Smooth muscle cell (in vitro differentiated cells): ENCODE data around the gene CCDC197. TPM values are rescaled to one million over a fixed set of nuclear protein-coding genes. Genes with fewer than 3 reads are reported as not detected.

Source experiments
- DNase-seq: peaks from one replicate; lab custom pipeline; 2025; ENCODE audit not compliant: unreplicated experiment; lab: John Stamatoyannopoulos, UW
- H2AFZ ChIP-seq: fragments of 200-600 bp; sonication (generic); 2 replicates; pipeline ENCODE4 v1.6.0; 2016; ENCODE audit warnings: antibody characterized with exemption, low read depth, mild to moderate bottlenecking
- H3F3A ChIP-seq: fragments of 200-600 bp; sonication (generic); 2 replicates; pipeline ENCODE4 v1.6.0; 2017; ENCODE audit warnings: antibody characterized with exemption, low read depth
- H3K27ac ChIP-seq: fragments of 200-600 bp; sonication (generic); 2 replicates; pipeline ENCODE4 v1.5.1; 2016; ENCODE audit warnings: low read depth, mild to moderate bottlenecking
- H3K27me3 ChIP-seq: fragments of 200-600 bp; sonication (generic); 2 replicates; pipeline ENCODE4 v1.6.1; 2016; ENCODE audit warnings: low read depth, mild to moderate bottlenecking
- H3K36me3 ChIP-seq: fragments of 200-600 bp; sonication (generic); 2 replicates; pipeline ENCODE4 v1.5.1; 2016; ENCODE audit warnings: low read depth
- H3K4me1 ChIP-seq: fragments of 200-600 bp; sonication (generic); 2 replicates; pipeline ENCODE4 v1.5.1; 2016; ENCODE audit warnings: low read depth
- H3K4me2 ChIP-seq: fragments of 200-600 bp; sonication (generic); 2 replicates; pipeline ENCODE4 v1.6.0; 2016; ENCODE audit warnings: mild to moderate bottlenecking
- H3K4me3 ChIP-seq: fragments of 200-600 bp; sonication (generic); 2 replicates; pipeline ENCODE4 v1.5.1; 2016; ENCODE audit warnings: mild to moderate bottlenecking
- H3K79me2 ChIP-seq: fragments of 200-600 bp; sonication (generic); 2 replicates; pipeline ENCODE4 v1.6.0; 2016; ENCODE audit warnings: low read depth, mild to moderate bottlenecking
- H3K9ac ChIP-seq: fragments of 200-600 bp; sonication (generic); 2 replicates; pipeline ENCODE4 v1.6.0; 2016; ENCODE audit warnings: low read depth
- H3K9me3 ChIP-seq: fragments of 200-600 bp; sonication (generic); replicated peaks from 2 replicates; pipeline ENCODE4 v1.5.1; 2016; ENCODE audit warnings: low read depth
- H4K20me1 ChIP-seq: fragments of 200-600 bp; sonication (generic); 2 replicates; pipeline ENCODE4 v1.6.0; 2016; ENCODE audit warnings: low read depth
- WGBS: methylation state at CpG from one replicate; pipeline ENCODE4 v1.1.7; 2016; ENCODE audit warnings: low lambda C conversion rate; 5-methylcytosine and 5-hydroxymethylcytosine counted together
- polyA plus RNA-seq: library from polyadenylated mRNA; unstranded; fragments of >200 nt; fragmentation: Nextera tagmentation; extraction: Ambion mirVana; gene quantifications from 2 replicates; pipeline ENCODE4 v1.2.1, GENCODE V29; 2016
- total RNA-seq: library from RNA; depleted of rRNA; stranded (reverse); fragments of >200 nt; gene quantifications from 2 replicates; pipeline ENCODE4 v1.2.3, GENCODE V29; 2014
- TF ChIP-seq, protein P1 (sequence below): fragments of 200-600 bp; sonication (generic); IDR thresholded peaks from 2 replicates; pipeline ENCODE4 v1.5.1; 2017; ENCODE audit warnings: borderline replicate concordance, mild to moderate bottlenecking, antibody characterized with exemption; ENCODE audit not compliant: insufficient read depth, poor library complexity, severe bottlenecking

Gene CCDC197
- total and polyA plus RNA-seq, 2 experiments from 2014 or later = not detected

DNA sequence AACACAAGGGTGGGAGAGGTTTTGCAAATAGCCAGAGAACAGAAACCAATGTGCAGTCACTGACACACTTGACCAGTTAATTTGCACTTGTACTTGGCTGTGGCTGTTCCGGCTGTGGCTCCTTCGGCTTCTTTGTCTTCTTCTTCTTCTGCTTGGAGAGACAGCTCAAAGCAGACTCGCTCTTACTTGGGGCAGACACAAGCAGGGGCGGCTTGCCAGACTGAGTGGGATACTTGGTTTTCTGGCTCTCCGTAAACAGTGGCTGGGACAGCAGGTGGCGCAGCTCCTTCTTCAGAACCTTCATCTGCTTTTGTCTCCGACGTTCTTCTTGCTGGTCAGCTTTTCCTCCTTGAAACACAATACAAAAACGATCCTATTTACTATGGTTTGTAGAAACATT is 54.0 kb downstream of the CCDC197 start:
- H3K4me1 ChIP-seq = no peaks in the 10 kb centered on the region
- H3K9ac ChIP-seq = no peak overlapping the region
- 82% methylated on average over 9 of the region's 9 CpGs for WGBS
- H3K9me3 ChIP-seq = no peaks in the 10 kb centered on the region
- no peaks in the 10 kb centered on the region for H3K79me2 ChIP-seq
- H3K36me3 ChIP-seq = peaks cover 8% of the 10 kb centered on the region
- no peak overlapping the region for H3K27ac ChIP-seq
- H3K4me2 ChIP-seq = no peak overlapping the region
- no peak for DNase-seq
- no peak overlapping the region for H2AFZ ChIP-seq
- H3K4me3 ChIP-seq = no peak overlapping the region
- no peaks in the 10 kb centered on the region for H3K27me3 ChIP-seq
- H4K20me1 ChIP-seq = peaks cover 3% of the 10 kb centered on the region
- TF ChIP-seq, protein P1, sequence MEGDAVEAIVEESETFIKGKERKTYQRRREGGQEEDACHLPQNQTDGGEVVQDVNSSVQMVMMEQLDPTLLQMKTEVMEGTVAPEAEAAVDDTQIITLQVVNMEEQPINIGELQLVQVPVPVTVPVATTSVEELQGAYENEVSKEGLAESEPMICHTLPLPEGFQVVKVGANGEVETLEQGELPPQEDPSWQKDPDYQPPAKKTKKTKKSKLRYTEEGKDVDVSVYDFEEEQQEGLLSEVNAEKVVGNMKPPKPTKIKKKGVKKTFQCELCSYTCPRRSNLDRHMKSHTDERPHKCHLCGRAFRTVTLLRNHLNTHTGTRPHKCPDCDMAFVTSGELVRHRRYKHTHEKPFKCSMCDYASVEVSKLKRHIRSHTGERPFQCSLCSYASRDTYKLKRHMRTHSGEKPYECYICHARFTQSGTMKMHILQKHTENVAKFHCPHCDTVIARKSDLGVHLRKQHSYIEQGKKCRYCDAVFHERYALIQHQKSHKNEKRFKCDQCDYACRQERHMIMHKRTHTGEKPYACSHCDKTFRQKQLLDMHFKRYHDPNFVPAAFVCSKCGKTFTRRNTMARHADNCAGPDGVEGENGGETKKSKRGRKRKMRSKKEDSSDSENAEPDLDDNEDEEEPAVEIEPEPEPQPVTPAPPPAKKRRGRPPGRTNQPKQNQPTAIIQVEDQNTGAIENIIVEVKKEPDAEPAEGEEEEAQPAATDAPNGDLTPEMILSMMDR = peak; percentile 27
- H3F3A ChIP-seq = no peaks in the 10 kb centered on the region

DNA sequence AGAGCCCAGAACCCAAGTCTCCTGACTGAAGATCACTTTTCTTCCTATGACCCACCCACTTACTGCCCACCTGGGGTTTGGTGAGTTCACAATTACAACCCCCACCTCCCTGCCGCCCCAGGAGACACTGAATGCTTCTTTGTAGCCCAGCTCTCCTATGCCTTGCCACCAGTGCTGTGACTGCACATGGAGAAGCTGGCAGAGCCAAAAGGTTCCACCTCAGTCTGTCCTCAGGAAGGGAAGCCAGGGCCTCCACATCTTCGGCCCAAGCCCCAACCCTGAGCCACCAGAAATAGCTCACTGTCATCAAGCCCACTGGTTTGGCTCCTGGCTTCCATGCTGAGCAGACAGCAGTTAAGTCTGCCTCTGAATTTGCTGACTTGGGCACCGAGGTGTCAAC is 54.7 kb downstream of the CCDC197 start:
- TF ChIP-seq, protein P1 = no peak
- H3K4me1 ChIP-seq = no peaks in the 10 kb centered on the region
- no peak overlapping the region for H3K4me2 ChIP-seq
- H3F3A ChIP-seq = no peaks in the 10 kb centered on the region
- peaks cover 10% of the 10 kb centered on the region for H3K36me3 ChIP-seq
- no peak overlapping the region for H3K4me3 ChIP-seq
- 90% methylated on average over 3 of the region's 3 CpGs for WGBS
- no peak overlapping the region for H3K9ac ChIP-seq
- H3K9me3 ChIP-seq = no peaks in the 10 kb centered on the region
- H3K27me3 ChIP-seq = no peaks in the 10 kb centered on the region
- no peak for DNase-seq
- no peak overlapping the region for H2AFZ ChIP-seq
- H3K27ac ChIP-seq = no peak overlapping the region
- H3K79me2 ChIP-seq = no peaks in the 10 kb centered on the region
- peaks cover 3% of the 10 kb centered on the region for H4K20me1 ChIP-seq

DNA sequence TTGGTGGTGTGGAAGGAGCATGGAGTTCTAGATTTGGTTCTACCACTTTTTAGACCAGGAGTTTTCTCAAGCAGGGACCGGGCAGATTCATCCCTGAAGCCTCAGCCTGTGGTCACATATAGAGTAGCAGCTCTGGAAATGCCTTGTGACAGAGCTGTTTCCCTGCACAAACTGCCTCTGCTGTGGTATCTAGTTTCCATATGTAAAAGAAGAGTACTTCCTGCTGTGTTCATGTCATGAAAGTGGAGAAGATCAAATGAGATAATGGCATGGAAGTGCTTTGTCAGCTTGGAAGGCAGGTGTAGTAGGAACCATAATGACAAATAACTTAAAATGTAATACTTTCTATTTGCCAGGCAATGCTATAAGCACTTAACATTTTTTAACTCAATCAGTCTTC is 55.1 kb downstream of the CCDC197 start:
- no peaks in the 10 kb centered on the region for H3F3A ChIP-seq
- H3K9ac ChIP-seq = no peak overlapping the region
- no peak for DNase-seq
- WGBS = 96% methylated on average over 1 of the region's 1 CpG
- no peaks in the 10 kb centered on the region for H3K79me2 ChIP-seq
- H3K4me3 ChIP-seq = no peak overlapping the region
- H2AFZ ChIP-seq = no peak overlapping the region
- H3K36me3 ChIP-seq = peaks cover 14% of the 10 kb centered on the region
- TF ChIP-seq, protein P1 = no peak
- H3K4me1 ChIP-seq = no peaks in the 10 kb centered on the region
- H4K20me1 ChIP-seq = peaks cover 3% of the 10 kb centered on the region
- H3K9me3 ChIP-seq = no peaks in the 10 kb centered on the region
- no peak overlapping the region for H3K27ac ChIP-seq
- H3K4me2 ChIP-seq = no peak overlapping the region
- no peaks in the 10 kb centered on the region for H3K27me3 ChIP-seq

DNA sequence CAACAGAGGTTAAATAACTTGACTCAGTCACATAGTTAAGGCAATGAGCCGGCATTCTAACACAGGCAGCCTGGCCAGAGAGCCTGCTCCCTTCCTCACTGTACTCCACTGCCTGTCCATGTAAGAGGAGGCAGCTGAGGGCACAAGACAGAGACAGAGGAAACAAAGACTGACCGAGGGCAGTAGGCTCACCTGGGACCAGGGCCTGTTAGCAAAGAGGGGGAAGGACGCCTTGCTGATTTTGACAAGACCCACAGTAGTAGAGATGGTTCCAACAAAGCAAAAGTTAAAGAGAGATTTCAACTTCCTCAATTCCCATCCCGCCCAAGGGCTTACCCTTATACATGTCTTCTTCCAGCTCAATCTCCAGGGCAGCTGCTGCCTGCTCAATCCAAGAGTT is 55.6 kb downstream of the CCDC197 start:
- Histone ChIP-seq H3K27ac (no peak overlapping the region), H3K79me2 (no peaks in the 10 kb centered on the region), H3F3A (no peaks in the 10 kb centered on the region), H3K9me3 (no peaks in the 10 kb centered on the region), H3K27me3 (no peaks in the 10 kb centered on the region), H4K20me1 (peaks cover 7% of the 10 kb centered on the region), H3K36me3 (peaks cover 14% of the 10 kb centered on the region), H3K4me1 (no peaks in the 10 kb centered on the region), H3K4me3 (no peak overlapping the region), H3K4me2 (no peak overlapping the region), H3K9ac (no peak overlapping the region), H2AFZ (no peak overlapping the region)
- TF ChIP-seq, protein P1 = no peak
- WGBS = over 99% methylated on average over 4 of the region's 4 CpGs
- no peak for DNase-seq
